Measurements from ENCODE around the gene GTF2E1.
A peak's percentile ranks its signal among the peaks of the same experiment; 100 is the strongest.
"Not testable (repeated sequence)": the region's sequence is repeated elsewhere in the genome, so short reads cannot be mapped to it uniquely, and the experiment has no call there.

The GTF2E1 gene

DNA sequence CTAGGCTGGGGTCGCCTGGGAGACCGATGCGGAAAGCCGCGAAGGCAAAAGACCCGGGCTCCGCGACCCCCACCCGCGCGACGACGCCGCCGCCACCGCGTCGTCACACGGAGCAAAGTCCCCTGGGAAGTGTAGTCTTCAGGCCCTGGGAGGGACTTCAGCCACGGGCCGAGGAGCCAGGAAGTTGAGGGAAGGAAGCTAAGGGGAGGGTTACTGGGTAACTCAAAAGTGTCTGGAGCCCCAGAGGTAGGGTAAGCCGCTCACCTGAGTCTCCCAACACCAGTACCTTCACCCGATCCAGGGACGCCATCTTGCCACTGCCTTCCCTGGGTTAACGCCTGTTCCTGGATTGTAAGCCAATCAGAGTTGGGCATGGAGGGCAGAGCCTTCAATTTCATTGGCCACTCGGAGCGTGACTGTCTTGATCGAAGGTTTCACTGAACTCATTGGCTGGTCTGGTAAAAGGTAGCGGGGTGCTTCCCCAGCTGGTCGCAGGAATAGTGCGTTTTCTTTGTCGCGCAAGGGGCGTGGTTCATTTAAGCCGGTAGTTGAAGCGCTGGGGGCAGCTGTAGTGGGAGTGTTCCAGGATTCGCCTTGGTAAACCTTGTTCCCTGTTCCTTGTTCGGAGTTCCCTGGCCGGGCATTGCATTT, at the start of gene GTF2E1, which contains the start of gene RABL3:
Gene GTF2E1, plus strand, starts transcription at position 547 of the 651 bp plus-strand sequence. CDS start 7,809 bp downstream, outside the sequence.
Gene RABL3, minus strand, starts transcription at position 319 of the 651 bp plus-strand sequence. Its CDS starts 9 bp downstream, at position 310.
- H3K4me3 ChIP-seq: peak within 1 kb of the TSS; percentile 75 to 92 (median 83)

GRCh38 chr3:120693439-120694171, 48.9 kb upstream of the GTF2E1 start:
- H3K27ac ChIP-seq: no peak overlapping the region
- no peak overlapping the region for H3K4me3 ChIP-seq

More for the DNA sequence above, at the start of gene GTF2E1, which contains the start of gene RABL3:
- peak within 1 kb of the TSS; percentile 77 to 99 (median 96) for H3K27ac ChIP-seq

DNA sequence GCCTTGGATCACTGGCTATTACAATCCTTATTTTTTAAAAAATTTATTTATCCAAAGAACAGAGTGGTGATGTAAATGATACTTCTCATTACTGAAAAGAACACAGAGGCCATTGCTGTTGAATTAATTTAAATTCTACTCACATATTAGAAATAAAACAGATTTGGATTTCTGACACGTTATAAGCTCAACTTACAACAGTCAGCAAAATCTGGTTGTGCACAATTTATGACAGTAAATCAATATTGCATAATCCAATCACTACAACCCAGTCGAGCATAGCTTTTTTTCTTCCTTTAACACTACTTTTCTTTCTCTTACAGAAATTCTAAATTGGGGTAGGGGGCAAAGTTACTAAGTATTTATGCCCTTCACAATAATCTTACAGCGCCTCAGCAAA, 43.2 kb upstream of the GTF2E1 start:
- H3K4me3 ChIP-seq: no peak overlapping the region
- H3K27ac ChIP-seq: no peak overlapping the region

DNA sequence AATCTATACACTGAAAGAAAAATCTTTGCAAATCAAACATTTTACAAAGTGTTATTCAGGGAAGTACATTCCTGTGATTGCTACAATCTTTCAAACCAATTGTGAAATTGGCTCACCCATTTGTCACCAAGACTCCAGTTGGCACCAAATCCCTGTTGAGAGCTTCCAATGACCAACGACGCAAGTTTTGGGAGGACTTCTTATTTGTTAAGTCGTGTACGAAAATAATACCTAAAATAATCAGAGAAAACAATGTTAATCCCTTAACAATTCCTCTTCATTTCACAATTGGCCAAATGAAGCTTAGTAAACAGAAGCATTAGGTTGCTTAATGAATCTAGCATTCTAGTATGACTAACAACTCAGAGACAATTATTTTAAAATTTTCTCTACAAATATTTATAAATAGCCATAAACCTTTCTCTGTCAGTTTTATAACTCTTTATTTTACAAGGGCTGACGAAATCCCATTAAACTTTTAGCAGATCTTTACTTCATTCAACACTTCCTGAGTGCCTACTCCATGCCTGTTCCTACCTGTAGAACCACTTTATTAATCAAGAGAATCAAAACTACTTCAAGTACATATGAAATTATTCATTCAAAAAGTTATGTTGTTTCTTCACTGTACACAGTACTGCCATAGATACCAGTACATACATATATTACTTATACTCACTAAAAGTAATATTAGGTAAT, 36.5 kb upstream of the GTF2E1 start:
- no peak overlapping the region for H3K27ac ChIP-seq
- no peak overlapping the region for H3K4me3 ChIP-seq

GRCh38 chr3:120706950-120707349, 35.6 kb upstream of the GTF2E1 start:
- H3K4me3 ChIP-seq: no peak overlapping the region

GRCh38 chr3:120708408-120708807, 34.1 kb upstream of the GTF2E1 start:
- H3K4me3 ChIP-seq: no peak overlapping the region
- no peak overlapping the region for H3K27ac ChIP-seq

More at GRCh38 chr3:120706950-120707349, 35.6 kb upstream of the GTF2E1 start:
- no peak overlapping the region for H3K27ac ChIP-seq

DNA sequence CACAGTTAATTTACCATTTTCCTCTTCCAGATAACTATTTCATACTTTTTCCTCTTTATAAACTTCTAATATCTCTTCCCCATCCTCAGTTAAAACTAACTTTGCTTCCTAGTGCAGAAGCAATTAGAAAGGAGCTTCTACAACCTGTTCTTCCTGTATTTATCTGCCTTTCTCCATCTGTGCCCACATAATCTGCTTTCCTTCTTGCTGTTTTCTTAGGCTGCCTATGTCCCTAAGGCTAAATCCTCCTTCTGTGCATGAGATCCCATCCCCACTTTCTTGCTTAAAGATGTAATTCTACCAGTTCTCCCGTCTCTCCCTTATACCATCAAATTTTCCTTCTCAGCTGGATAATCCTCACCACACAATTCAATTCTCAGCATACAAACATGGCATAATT, 32.2 kb upstream of the GTF2E1 start:
- H3K27ac ChIP-seq: no peak overlapping the region
- H3K4me3 ChIP-seq: no peak overlapping the region

DNA sequence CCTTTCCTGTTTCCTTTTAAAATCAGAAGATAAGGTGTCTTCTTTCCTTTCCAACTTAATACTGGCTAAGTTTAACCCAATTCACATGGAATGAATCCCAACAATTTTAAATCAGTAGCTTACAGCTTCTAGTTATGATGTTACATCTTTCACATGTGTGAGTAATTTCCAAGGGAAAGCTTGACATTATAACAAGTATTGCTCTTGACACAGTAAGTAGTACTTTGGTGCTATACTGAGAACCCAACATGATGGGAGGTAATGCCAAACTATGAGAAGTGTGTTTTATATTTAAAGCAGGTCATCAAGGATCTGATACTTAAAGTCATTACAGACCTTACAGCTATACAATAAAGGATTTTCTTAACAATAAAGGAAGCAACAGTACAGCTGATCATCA, 29.3 kb upstream of the GTF2E1 start:
- Histone ChIP-seq H3K4me3 (no peak overlapping the region), H3K27ac (no peak overlapping the region)

- H3K27ac ChIP-seq: peak overlapping the region in 14 of 21 experiments; percentile 2 to 78 (median 54)
- H3K4me3 ChIP-seq: peak overlapping the region; percentile 20 to 41 (median 32)
Observed at GRCh38 chr3:120719167-120719834, 23.2 kb upstream of the GTF2E1 start.

DNA sequence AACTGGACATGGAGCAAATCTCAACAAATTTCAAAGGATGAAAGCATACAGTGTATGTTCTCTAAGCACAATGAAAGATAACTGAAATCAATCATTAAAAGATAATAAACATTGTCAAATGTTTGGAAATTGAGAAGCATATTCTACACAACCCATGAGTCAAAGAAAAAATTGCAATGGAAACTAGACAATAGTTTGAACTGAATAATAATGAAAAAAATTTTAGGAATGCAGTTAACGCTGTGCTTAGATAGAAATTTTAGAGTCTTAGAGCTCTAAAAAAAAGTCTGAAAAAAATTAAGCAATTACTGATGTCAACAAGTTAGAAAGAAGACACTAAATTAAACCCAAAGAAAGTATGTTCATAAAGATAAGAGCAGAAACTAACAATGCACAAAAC, 15.8 kb upstream of the GTF2E1 start:
- no peak overlapping the region for H3K27ac ChIP-seq
- no peak overlapping the region for H3K4me3 ChIP-seq

GRCh38 chr3:120730576-120731542, 11.7 kb upstream of the GTF2E1 start:
- no peak overlapping the region for H3K27ac ChIP-seq
- H3K4me3 ChIP-seq: no peak overlapping the region

DNA sequence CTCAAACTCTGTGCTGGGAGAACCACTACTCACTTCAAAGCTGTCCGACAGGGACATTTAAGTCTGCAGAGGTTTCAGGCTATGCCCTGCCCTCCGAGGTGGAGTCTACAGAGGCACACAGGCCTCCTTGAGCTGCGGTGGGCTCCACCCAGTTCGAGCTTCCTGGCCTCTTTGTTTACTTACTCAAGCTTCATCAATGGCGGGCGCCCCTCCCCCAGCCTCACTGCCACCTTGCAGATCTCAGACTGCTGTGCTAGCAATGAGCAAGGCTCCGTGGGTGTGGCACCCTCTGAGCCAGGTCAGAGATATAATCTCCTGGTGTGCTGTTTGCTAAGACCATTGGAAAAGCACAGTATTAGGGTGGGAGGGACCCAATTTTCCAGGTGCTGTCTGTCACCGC, 4.5 kb upstream of the GTF2E1 start:
- H3K27ac ChIP-seq, H3K4me3 ChIP-seq: not testable (repeated sequence)

- Histone ChIP-seq H3K4me3 (peak overlapping the region in 6 of 7 experiments; percentile 75 to 92 (median 84)), H3K27ac (peak overlapping the region in 6 of 21 experiments; percentile 86 to 99 (median 95))
Observed at GRCh38 chr3:120741320-120741719, 1.2 kb upstream of the GTF2E1 start.

GRCh38 chr3:120741837-120742197, 727 bp upstream of the GTF2E1 start:
- Histone ChIP-seq H3K27ac (peak overlapping the region in 20 of 21 experiments; percentile 86 to 99 (median 96)), H3K4me3 (peak overlapping the region; percentile 75 to 92 (median 83))

DNA sequence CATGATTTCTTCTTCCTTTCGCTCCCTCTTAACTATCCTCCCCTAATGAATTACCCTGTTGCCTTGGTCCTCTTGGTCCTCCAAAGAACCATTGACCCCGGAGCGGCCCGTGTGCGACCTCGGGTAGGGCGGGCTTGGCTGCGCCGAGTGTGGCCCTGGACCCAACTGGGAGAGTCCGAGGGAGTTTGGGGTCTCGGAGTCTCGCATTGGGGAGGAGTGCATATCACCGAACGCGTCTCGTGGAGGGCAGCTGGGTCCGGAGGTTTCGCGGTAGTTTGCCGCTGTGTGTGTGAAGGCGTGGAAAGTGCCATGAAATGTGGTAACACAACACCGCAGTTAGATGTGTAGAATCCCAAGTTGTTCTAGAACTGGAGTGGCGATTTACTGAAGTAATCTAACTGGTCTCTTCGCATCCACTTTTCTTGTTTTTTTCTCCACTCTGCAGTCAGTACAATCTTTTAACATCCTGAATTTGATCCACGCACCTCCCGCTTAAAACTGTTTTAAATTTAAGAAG, 363 bp downstream of the GTF2E1 start:
- Histone ChIP-seq H3K4me3 (peak overlapping the region; percentile 75 to 92 (median 83)), H3K27ac (peak overlapping the region; percentile 54 to 99 (median 96))

DNA sequence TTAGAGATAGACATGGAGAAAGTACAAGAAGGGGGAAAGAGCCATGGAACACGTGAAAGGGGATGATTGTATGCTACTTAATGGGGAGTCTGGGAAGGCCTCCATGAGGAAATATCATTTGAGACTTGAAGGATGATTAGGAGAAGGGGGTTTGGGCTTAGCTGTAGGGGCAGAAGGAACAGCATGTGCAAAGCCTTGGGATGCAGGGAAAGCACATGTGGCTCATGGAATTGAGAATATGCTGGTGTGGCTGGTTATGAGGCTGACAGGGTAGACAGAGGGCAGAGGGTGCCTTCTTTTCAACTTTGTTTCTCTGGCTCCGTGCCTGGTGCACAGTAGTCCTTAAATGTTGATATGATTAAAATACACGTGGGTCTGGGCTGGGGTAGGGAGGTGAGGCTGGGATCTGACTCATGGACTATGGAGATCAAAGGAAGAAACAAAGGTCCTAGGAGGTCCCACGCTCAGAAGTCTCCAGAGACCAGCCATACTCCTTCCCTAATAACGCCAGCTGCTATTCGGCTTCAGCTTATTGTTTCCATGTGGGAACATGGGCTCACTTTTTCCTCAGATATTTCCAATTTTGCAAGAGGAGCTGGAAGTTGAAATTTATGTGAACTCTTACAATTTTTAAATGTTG, 1.1 kb downstream of the GTF2E1 start:
- Histone ChIP-seq H3K4me3 (peak overlapping the region; percentile 75 to 92 (median 83)), H3K27ac (peak overlapping the region in 17 of 21 experiments; percentile 86 to 99 (median 96))

GRCh38 chr3:120745466-120745865, 2.9 kb downstream of the GTF2E1 start:
- Histone ChIP-seq H3K27ac (no peak overlapping the region), H3K4me3 (no peak overlapping the region)

DNA sequence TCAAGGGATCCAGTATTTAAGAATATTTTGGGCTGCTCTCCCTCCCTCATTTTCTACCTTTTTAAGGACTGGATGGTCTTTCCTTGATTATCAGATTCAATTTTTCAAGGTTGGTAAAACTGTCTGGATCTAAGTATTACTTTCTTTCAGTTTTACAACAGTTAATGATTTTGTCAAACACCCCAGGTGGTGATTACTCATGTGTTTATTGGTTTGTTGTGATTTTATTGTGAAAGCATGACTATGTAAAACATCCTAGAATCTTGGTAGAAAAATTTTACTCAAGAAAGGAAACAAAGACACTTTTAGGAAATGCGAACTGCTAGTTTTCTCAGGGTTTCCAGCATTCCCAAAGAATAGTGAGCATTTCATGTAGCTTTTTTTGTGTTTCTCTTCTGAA, 7.3 kb downstream of the GTF2E1 start:
- H3K4me3 ChIP-seq: no peak overlapping the region
- no peak overlapping the region for H3K27ac ChIP-seq
